ENCODE measurements around the gene OR2S2. TPM values are rescaled to one million over a fixed set of nuclear protein-coding genes. Genes with fewer than 3 reads are reported as not detected.

The OR2S2 gene
- total and polyA plus RNA-seq, 2 of the 8 experiments (the other 6 are each of a cell fraction or from before 2014, with no cell fraction given): not detected

GRCh38 chr9:35938474-35939356, 19.2 kb downstream of the OR2S2 start:
- no peak for FAIRE-seq
- no peak for DNase-seq (ENCODE audit: low read depth in 1 of 2, low spot score in 2 of 2)
- TF ChIP-seq SP1 (IDR thresholded peaks at IDR 0.05; ENCODE audit: low read depth, low read length) (no peak), JUN (IDR thresholded peaks at IDR 0.05; ENCODE audit: low read depth, low read length) (no peak), EZH2 (IDR thresholded peaks at IDR 0.05; ENCODE audit: low read depth, low read length, severe bottlenecking) (no peak), BACH1 (IDR thresholded peaks at IDR 0.05; ENCODE audit: low read length) (no peak), EP300 (IDR thresholded peaks at IDR 0.05; ENCODE audit: borderline replicate concordance in 1 of 2, low read depth in 2 of 2, low read length in 2 of 2) (no peak), HDAC6 (IDR thresholded peaks at IDR 0.05; ENCODE audit: low read depth, low read length) (no peak), POLR2AphosphoS5 (IDR thresholded peaks at IDR 0.05; ENCODE audit: low read depth, low read length) (no peak), ZNF274 (IDR thresholded peaks at IDR 0.05; ENCODE audit: borderline replicate concordance, extremely low read depth, low read length) (no peak), RFX5 (IDR thresholded peaks at IDR 0.05; ENCODE audit: borderline replicate concordance, low read depth, low read length) (no peak), GABPA (IDR thresholded peaks at IDR 0.05; ENCODE audit: borderline replicate concordance, insufficient read depth, low read length) (no peak), TBP (IDR thresholded peaks at IDR 0.05; ENCODE audit: low read depth, low read length) (no peak)
- TF ChIP-seq, protein P1, sequence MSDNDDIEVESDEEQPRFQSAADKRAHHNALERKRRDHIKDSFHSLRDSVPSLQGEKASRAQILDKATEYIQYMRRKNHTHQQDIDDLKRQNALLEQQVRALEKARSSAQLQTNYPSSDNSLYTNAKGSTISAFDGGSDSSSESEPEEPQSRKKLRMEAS (IDR thresholded peaks at IDR 0.05): no peak

More at GRCh38 chr9:35938474-35939356, 19.2 kb downstream of the OR2S2 start:
- Histone ChIP-seq H3K4me3 (ENCODE audit: extremely low read depth in 1 of 4, insufficient read depth in 2 of 4, low read depth in 3 of 4, low read length in 4 of 4) (no peak overlapping the region), H3K56ac (replicated peaks; ENCODE audit: insufficient read length, low read depth, low read length) (no peak overlapping the region), H3K27ac (ENCODE audit: low read depth, low read length) (no peak overlapping the region), H4K20me1 (replicated peaks in 1 of 2; ENCODE audit: control insufficient read depth in 1 of 2, insufficient read depth in 2 of 2, low read length in 2 of 2) (no peaks in the 10 kb centered on the region), H4K8ac (ENCODE audit: extremely low read depth, insufficient read depth, low read length) (0 out of 2 replicates have a peak overlapping the region, but pooled peaks have one; percentile 3), H4K91ac (replicated peaks; ENCODE audit: insufficient read length, low read length) (no peak overlapping the region), H3K27me3 (replicated peaks in 1 of 4; ENCODE audit: control insufficient read depth in 3 of 4, extremely low read depth in 1 of 4, insufficient read depth in 3 of 4, low read length in 3 of 4) (peaks cover 5 to 29% (median 16%) of the 10 kb centered on the region in 4 experiments), H2BK20ac (ENCODE audit: low read length) (no peak overlapping the region), H2AFZ (ENCODE audit: low read length) (no peak overlapping the region), H2BK5ac (ENCODE audit: low read depth, low read length) (no peak overlapping the region), H3K4me2 (ENCODE audit: insufficient read depth in 1 of 2, low read depth in 2 of 2, low read length in 2 of 2) (no peak overlapping the region), H2BK15ac (ENCODE audit: low read length) (no peak overlapping the region), H4K5ac (ENCODE audit: insufficient read length, low read depth, low read length) (no peak overlapping the region), H3K4me1 (replicated peaks in 1 of 4; ENCODE audit: control insufficient read depth in 3 of 4, insufficient read depth in 4 of 4, low read length in 3 of 4) (no peaks in the 10 kb centered on the region), H3K9me3 (ENCODE audit: insufficient read depth in 2 of 2, low read depth in 1 of 2, low read length in 1 of 2) (no peaks in the 10 kb centered on the region), H3K9ac (replicated peaks in 1 of 4; ENCODE audit: extremely low read depth in 1 of 4, low read depth in 3 of 4, low read length in 3 of 4) (no peak overlapping the region), H3K23me2 (ENCODE audit: low read depth, low read length) (no peaks in the 10 kb centered on the region), H3K4ac (replicated peaks; ENCODE audit: insufficient read length, low read depth, low read length) (no peak overlapping the region), H3K14ac (ENCODE audit: insufficient read length) (no peak overlapping the region), H3K23ac (ENCODE audit: insufficient read length) (no peak overlapping the region), H2BK12ac (ENCODE audit: low read depth, low read length) (no peak overlapping the region), H2BK120ac (replicated peaks; ENCODE audit: low read depth, low read length) (no peak overlapping the region), H3K79me1 (ENCODE audit: low read depth, low read length) (no peaks in the 10 kb centered on the region), H3K18ac (ENCODE audit: extremely low read depth, low read length) (no peak overlapping the region), H2AK5ac (ENCODE audit: low read depth, low read length) (no peak overlapping the region), H3K36me3 (ENCODE audit: control insufficient read depth in 2 of 4, insufficient read depth in 4 of 4, low read length in 3 of 4) (no peaks in the 10 kb centered on the region), H3K79me2 (ENCODE audit: control insufficient read depth in 1 of 2, insufficient read depth in 2 of 2, low read length in 2 of 2) (no peaks in the 10 kb centered on the region)
- ChIA-PET CTCF (ENCODE audit: partially characterized antibody) (interaction anchor here (2.2 to 2.6 kb wide), 2 partner anchors 16 to 36 kb away, joined by 9 to 13 read pairs; no protein-coding TSS in a partner anchor), POLR2A (ENCODE audit: partially characterized antibody) (interaction anchor here (1.1 kb wide), 1 partner anchor 24 kb away, joined by 3 read pairs; no protein-coding TSS in a partner anchor)
- 91% methylated on average over 10 of the region's 10 CpGs; no CpG with 5 or more reads in 1 of the 2 experiments for WGBS, 2 experiments (ENCODE audit: extremely low coverage in 1 of 2, insufficient coverage in 1 of 2, insufficient read length in 1 of 2, insufficient replicate concordance in 2 of 2, low coverage in 1 of 2, low lambda C conversion rate in 2 of 2, missing lambda C conversion rate in 1 of 2)

Data from H1 (cell line).